Left ventricle myocardium inferior (tissue), 1 donor: Measurements from ENCODE around the gene DST. TPM values are rescaled to one million over a fixed set of nuclear protein-coding genes. Genes with fewer than 3 reads are reported as not detected.

Experiments used
- DNase-seq: peaks from one replicate; pipeline ENCODE4 v3.0.0-alpha.2; 2020
- H3K27ac ChIP-seq: fragments of 200-600 bp; replicated peaks from 2 replicates; pipeline ENCODE4 v1.8.0; 2021
- H3K27me3 ChIP-seq: fragments of 200-600 bp; 2 replicates; pipeline ENCODE4 v1.8.0; 2021; ENCODE audit warnings: low read depth
- H3K36me3 ChIP-seq: fragments of 200-600 bp; 2 replicates; pipeline ENCODE4 v1.8.0; 2021
- H3K4me1 ChIP-seq: fragments of 200-600 bp; 2 replicates; pipeline ENCODE4 v1.8.0; 2021
- H3K4me3 ChIP-seq: fragments of 200-600 bp; 2 replicates; pipeline ENCODE4 v1.8.0; 2021; ENCODE audit warnings: mild to moderate bottlenecking, moderate library complexity
- H3K9me3 ChIP-seq: fragments of 200-600 bp; replicated peaks from 2 replicates; pipeline ENCODE4 v1.8.0; 2021
- intact Hi-C: fragments of 100-400 bp; cut with micrococcal nuclease; formaldehyde crosslinking; loops from one replicate; pipeline ENCODE4 v1.11.0; 2022
- total RNA-seq: library from RNA; stranded (reverse); fragmentation: NEBNext Ultra II Directional; extraction: Animal tissue kit (Norgen Biotek cat#: 25700); gene quantifications from one replicate; pipeline ENCODE4 v1.2.1, GENCODE V29; 2021
- TF ChIP-seq, protein P1 (sequence below): fragments of 200-600 bp; IDR thresholded peaks from 2 replicates; pipeline ENCODE4 v1.8.0; 2021; ENCODE audit warnings: antibody characterized with exemption, mild to moderate bottlenecking, borderline replicate concordance
- donor health status: DM: no; HTN: yes; CAD: no; lungs with severe emphysema.

Gene DST
- total RNA-seq, 1 donor from 2014 or later = 331 TPM

DNA sequence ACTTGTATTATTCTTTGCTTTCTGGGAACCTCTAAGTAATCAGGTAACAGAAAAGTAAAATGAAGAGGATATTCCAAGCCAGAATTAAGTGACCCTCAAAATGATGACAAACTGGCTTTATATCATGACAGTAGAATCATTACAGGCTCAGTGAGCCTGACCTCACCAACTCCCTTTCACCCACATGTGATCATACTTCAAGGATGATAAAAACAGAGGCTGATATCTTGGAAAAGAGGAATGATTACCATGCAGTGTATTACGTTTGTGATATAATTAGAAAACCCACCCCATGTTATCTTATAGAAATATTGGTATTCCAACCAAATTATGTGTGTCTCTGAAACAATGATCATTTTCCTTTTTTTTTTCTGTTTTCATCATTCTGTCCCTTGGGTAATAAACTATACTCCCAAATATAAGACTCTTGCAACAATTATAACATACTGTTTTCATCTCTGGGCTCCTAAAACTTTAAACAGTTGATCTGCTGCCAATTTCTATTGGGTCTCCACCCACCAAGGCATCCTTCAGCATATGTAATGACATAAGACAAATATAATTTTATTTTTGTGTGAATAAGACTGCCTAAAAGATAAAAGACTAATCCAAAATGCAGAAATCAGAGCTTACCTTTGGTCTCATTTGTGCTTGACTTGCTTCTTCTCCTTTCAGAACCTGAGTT, 115.7 kb downstream of the DST start:
- H3K27ac ChIP-seq = peak overlapping the region; percentile 59
- peaks cover 68% of the 10 kb centered on the region for H3K36me3 ChIP-seq
- no peak overlapping the region for H3K4me3 ChIP-seq
- DNase-seq = no peak
- TF ChIP-seq, protein P1, sequence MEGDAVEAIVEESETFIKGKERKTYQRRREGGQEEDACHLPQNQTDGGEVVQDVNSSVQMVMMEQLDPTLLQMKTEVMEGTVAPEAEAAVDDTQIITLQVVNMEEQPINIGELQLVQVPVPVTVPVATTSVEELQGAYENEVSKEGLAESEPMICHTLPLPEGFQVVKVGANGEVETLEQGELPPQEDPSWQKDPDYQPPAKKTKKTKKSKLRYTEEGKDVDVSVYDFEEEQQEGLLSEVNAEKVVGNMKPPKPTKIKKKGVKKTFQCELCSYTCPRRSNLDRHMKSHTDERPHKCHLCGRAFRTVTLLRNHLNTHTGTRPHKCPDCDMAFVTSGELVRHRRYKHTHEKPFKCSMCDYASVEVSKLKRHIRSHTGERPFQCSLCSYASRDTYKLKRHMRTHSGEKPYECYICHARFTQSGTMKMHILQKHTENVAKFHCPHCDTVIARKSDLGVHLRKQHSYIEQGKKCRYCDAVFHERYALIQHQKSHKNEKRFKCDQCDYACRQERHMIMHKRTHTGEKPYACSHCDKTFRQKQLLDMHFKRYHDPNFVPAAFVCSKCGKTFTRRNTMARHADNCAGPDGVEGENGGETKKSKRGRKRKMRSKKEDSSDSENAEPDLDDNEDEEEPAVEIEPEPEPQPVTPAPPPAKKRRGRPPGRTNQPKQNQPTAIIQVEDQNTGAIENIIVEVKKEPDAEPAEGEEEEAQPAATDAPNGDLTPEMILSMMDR = no peak
- peaks cover 74% of the 10 kb centered on the region for H3K4me1 ChIP-seq
- H3K27me3 ChIP-seq = no peaks in the 10 kb centered on the region
- H3K9me3 ChIP-seq = no peaks in the 10 kb centered on the region
- intact Hi-C loops = no loop called here

DNA sequence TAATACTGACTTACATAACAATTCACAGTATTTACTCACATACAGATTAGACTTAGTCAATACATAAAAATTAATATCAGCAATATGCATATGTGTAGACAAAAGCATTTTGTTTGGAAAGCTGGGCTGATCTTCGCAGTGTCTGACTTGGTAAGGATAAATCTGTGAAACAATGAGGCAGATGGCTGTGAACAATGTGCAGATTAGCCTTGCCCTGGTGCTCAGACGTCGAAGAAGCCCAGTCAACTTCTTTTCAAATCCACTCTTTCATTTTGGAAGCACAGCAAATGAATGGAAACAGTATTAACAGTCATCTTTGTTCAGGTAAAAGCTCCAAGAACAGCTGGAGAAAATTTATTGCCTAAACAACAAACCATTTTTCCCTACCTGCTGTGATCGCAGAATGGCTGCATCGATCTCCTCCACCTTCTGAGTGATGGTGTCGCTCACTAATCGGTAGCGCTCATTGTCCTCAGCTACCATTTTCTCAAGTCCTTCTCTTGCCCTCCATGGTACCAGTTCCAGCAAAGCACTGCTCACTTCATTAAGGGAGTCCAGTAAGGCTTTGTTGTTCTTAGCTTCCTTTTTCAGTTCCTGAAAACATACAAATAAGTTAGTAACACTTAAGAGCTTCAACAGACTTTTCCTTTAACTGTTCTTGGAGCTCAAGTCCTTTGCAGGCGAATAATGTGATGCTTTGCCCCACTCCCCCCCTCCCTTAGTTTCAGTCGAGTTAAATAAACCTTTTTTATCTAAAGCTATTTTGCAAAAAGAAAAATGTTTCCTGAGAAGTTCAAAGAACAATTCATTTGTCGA, 116.5 kb downstream of the DST start:
- intact Hi-C loops = no loop called here
- DNase-seq = no peak
- Histone ChIP-seq H3K9me3 (no peaks in the 10 kb centered on the region), H3K27me3 (no peaks in the 10 kb centered on the region), H3K4me3 (no peak overlapping the region), H3K4me1 (peaks cover 70% of the 10 kb centered on the region), H3K27ac (peak overlapping the region; percentile 59), H3K36me3 (peaks cover 62% of the 10 kb centered on the region)
- TF ChIP-seq, protein P1 = no peak

DNA sequence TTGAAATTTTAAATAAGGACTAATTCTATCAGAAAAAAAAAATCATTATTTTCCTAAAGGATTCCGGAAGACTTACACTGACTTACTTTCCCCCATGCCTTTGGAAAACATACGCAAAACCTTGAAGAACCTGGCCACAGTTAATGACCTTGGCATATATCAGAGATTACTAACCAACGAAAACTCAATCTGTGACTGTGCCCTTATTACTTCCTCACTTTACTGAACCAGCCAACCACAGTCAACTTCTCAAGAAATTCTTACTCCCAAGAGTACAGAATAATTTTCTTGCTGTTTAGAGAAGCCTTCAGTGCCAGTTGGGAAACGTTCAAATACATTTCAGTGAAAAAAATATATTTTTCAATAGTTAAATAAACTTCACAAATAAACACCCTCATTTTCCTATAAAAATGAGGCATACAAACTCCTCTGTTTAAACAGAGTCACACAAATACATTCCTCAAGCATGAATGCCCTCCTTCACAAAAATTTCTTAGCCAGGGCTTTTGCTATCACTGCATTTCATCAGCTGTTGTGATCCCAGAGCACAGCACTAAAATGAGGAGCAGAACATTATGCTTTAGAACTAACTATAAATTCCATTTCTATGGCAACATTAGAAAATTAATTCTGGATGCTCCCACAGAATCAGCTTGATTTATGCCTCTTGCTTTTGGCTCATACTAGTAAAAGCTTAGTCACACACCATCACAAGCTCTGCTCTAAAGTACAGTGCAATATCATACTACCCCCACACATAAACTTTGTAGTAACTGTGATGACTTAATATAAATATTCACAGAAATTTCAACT, 117.6 kb downstream of the DST start:
- Histone ChIP-seq H3K4me3 (no peak overlapping the region), H3K4me1 (peaks cover 70% of the 10 kb centered on the region), H3K36me3 (peaks cover 67% of the 10 kb centered on the region), H3K27ac (peak overlapping the region; percentile 59), H3K27me3 (no peaks in the 10 kb centered on the region), H3K9me3 (no peaks in the 10 kb centered on the region)
- intact Hi-C loops = no loop called here
- DNase-seq = no peak
- TF ChIP-seq, protein P1 = no peak

DNA sequence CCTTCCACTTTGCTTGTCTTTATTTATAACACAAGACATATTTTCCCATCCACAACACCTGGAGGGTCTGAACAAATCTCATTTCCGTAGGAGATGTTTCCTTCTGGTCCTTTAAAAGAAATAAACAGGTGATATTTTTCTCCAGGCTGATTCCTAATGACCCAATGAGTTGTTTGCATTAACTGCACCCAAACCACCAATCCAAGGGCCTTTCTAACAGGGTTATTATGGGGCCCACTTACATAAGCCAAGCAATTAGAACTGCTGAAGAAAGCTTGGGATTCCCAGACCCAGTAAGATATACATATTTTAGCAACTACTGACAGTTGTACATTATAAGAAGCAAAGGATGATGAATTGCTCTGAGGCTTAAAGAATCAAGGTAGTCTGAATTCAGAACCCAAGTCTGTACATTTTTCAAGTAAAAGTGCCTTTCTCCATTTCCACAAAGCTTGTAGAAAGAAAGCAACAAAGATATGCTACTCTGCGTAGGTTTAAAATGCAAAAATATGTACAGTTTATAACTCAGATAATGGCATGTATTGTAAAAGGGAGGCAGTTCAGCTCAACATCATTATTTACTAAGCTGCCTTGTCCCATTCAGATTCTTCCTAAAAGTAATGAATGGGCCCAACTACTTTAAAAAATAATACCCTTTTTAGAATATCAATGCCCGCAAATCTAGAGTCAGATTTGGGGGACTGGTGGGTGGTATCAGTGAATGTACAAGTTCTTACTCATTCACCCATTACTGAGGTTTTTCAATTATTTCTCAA, 120.0 kb downstream of the DST start:
- no peak for DNase-seq
- TF ChIP-seq, protein P1 = no peak
- peaks cover 70% of the 10 kb centered on the region for H3K4me1 ChIP-seq
- intact Hi-C loops = no loop called here
- H3K27ac ChIP-seq = peak overlapping the region; percentile 41
- H3K27me3 ChIP-seq = no peaks in the 10 kb centered on the region
- H3K9me3 ChIP-seq = no peaks in the 10 kb centered on the region
- peaks cover 60% of the 10 kb centered on the region for H3K36me3 ChIP-seq
- H3K4me3 ChIP-seq = no peak overlapping the region

DNA sequence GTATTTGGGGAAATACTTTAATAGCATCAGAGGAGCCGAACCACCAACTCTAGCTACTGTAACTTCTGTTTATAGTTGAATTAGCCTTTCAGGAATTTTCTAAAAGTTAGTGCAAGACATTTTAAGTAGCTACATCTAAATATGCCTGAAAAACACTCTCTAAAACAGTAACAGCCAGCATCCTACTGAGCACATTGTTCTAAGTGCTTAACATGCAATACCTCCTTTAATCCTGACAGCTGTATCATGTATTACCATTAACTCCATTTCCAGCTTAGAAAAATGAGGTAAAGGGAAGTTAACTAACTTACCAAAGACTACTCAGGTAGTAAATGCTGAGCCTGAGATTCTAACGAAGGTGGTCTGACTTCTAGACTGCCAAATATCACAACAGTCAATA, 120.7 kb downstream of the DST start:
- H3K27ac ChIP-seq = peak overlapping the region; percentile 41
- H3K27me3 ChIP-seq = no peaks in the 10 kb centered on the region
- DNase-seq = no peak
- H3K9me3 ChIP-seq = no peaks in the 10 kb centered on the region
- H3K36me3 ChIP-seq = peaks cover 59% of the 10 kb centered on the region
- H3K4me1 ChIP-seq = peaks cover 70% of the 10 kb centered on the region
- TF ChIP-seq, protein P1 = no peak
- no peak overlapping the region for H3K4me3 ChIP-seq
- intact Hi-C loops = no loop called here
